ENCODE measurements around the gene TMEM86B.
"Not testable (repeated sequence)": the region's sequence is repeated elsewhere in the genome, so short reads cannot be mapped to it uniquely, and the experiment has no call there.

- TF ChIP-seq, protein P1, sequence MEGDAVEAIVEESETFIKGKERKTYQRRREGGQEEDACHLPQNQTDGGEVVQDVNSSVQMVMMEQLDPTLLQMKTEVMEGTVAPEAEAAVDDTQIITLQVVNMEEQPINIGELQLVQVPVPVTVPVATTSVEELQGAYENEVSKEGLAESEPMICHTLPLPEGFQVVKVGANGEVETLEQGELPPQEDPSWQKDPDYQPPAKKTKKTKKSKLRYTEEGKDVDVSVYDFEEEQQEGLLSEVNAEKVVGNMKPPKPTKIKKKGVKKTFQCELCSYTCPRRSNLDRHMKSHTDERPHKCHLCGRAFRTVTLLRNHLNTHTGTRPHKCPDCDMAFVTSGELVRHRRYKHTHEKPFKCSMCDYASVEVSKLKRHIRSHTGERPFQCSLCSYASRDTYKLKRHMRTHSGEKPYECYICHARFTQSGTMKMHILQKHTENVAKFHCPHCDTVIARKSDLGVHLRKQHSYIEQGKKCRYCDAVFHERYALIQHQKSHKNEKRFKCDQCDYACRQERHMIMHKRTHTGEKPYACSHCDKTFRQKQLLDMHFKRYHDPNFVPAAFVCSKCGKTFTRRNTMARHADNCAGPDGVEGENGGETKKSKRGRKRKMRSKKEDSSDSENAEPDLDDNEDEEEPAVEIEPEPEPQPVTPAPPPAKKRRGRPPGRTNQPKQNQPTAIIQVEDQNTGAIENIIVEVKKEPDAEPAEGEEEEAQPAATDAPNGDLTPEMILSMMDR (IDR thresholded peaks at IDR 0.05; ENCODE audit: extremely low read depth in 1 of 2, insufficient read depth in 1 of 2, low read depth in 1 of 2, low read length in 2 of 2), result not testable (repeated sequence)
- TF ChIP-seq POLR2A (IDR thresholded peaks at IDR 0.05; ENCODE audit: low read depth, low read length); POLR2AphosphoS5 (IDR thresholded peaks at IDR 0.05; ENCODE audit: insufficient read depth, low read depth, low read length): not testable (repeated sequence)
Observed at GRCh38 chr19:55202199-55202598, 26.4 kb downstream of the TMEM86B start.
